D721Med (cell line): ENCODE data around the gene TGFB1.

Experiments used
- DNase-seq: peaks from one replicate; pipeline ENCODE4 v3.0.0; 2011; ENCODE audit warnings: low spot score; ENCODE audit not compliant: insufficient read length
- FAIRE-seq: peaks from 2 replicates; lab custom pipeline; 2011; peaks lifted over from hg19 to GRCh38; lab: Jason Lieb, UNC
- CTCF ChIP-seq: IDR thresholded peaks from 2 replicates; pipeline ENCODE4 v1.5.1; 2012; ENCODE audit warnings: mild to moderate bottlenecking, control low read depth; ENCODE audit not compliant: insufficient read depth; ENCODE audit errors: missing control alignments

Gene TGFB1

GRCh38 chr19:41325947-41326706 lies 27.6 kb downstream of the TGFB1 start:
- no peak for TF ChIP-seq CTCF
- no peak for FAIRE-seq
- DNase-seq: no peak

- no peak for TF ChIP-seq CTCF
- FAIRE-seq (no peak), DNase-seq (no peak)
Measured at GRCh38 chr19:41325640-41325946, 28.1 kb downstream of the TGFB1 start.

GRCh38 chr19:41324921-41325639 lies 28.6 kb downstream of the TGFB1 start:
- TF ChIP-seq CTCF: no peak
- DNase-seq (peak; percentile 57), FAIRE-seq (no peak)

- TF ChIP-seq CTCF: no peak
- FAIRE-seq (no peak), DNase-seq (no peak)
Measured at GRCh38 chr19:41324231-41324702, 29.5 kb downstream of the TGFB1 start.

GRCh38 chr19:41323430-41324125 lies 30.1 kb downstream of the TGFB1 start:
- FAIRE-seq (no peak), DNase-seq (no peak)
- no peak for TF ChIP-seq CTCF

GRCh38 chr19:41323023-41323422 lies 30.7 kb downstream of the TGFB1 start:
- no peak for FAIRE-seq
- no peak for TF ChIP-seq CTCF
- DNase-seq: no peak
